HepG2 (cell line): ENCODE measurements around the gene ABCC5. TPM values are rescaled to one million over a fixed set of nuclear protein-coding genes. Genes with fewer than 3 reads are reported as not detected.

Experiments used
- ADNP ChIP-seq: sonication (generic); formaldehyde crosslinking; IDR thresholded peaks from 2 replicates; pipeline ENCODE4 v1.4.0; 2020; ENCODE audit warnings: missing genetic modification reagents
- ATF3 ChIP-seq: sonication (generic); formaldehyde crosslinking; IDR thresholded peaks from 2 replicates; pipeline ENCODE4 v1.4.0; 2020; ENCODE audit warnings: missing genetic modification reagents
- BCL6 ChIP-seq: IDR thresholded peaks from 2 replicates; pipeline ENCODE4 v1.6.1; 2016; ENCODE audit warnings: missing genetic modification reagents, missing compliant biosample characterization
- CEBPG ChIP-seq: IDR thresholded peaks from 2 replicates; pipeline ENCODE4 v1.6.1; 2016
- CREB1 ChIP-seq, 2 experiments: fragments of 450-650 bp in 1 of 2; IDR thresholded peaks; 2 replicates each; pipeline ENCODE4 v1.6.1; 2016 to 2017; ENCODE audit warnings: control low read depth in 1 of 2, mild to moderate bottlenecking in 1 of 2, missing compliant biosample characterization in 1 of 2, missing genetic modification characterization in 1 of 2
- CREB3 ChIP-seq: sonication (generic); formaldehyde crosslinking; IDR thresholded peaks from 2 replicates; pipeline ENCODE4 v1.5.0; 2020; ENCODE audit warnings: missing genetic modification reagents
- GATAD2A ChIP-seq: IDR thresholded peaks from 2 replicates; pipeline ENCODE4 v1.6.1; 2016
- HMGXB4 ChIP-seq, 2 experiments: sonication (generic) in 1 of 2; formaldehyde crosslinking in 1 of 2; IDR thresholded peaks; 2 replicates each; pipeline versions ENCODE4 v1.4.0 to v1.6.1; 2018 to 2020; ENCODE audit warnings: missing genetic modification reagents in 2 of 2, borderline replicate concordance in 1 of 2, low read depth in 1 of 2, mild to moderate bottlenecking in 1 of 2, missing biosample characterization in 1 of 2
- NCOA1 ChIP-seq: sonication (generic); formaldehyde crosslinking; IDR thresholded peaks from 2 replicates; pipeline ENCODE4 v1.9.0; 2021; ENCODE audit warnings: missing genetic modification reagents
- NCOA2 ChIP-seq: sonication (generic); formaldehyde crosslinking; IDR thresholded peaks from 2 replicates; pipeline ENCODE4 v1.8.0; 2022; ENCODE audit warnings: inconsistent platforms
- NR2C2 ChIP-seq: sonication (generic); formaldehyde crosslinking; IDR thresholded peaks from 2 replicates; pipeline ENCODE4 v1.4.0; 2020; ENCODE audit warnings: missing genetic modification reagents, mild to moderate bottlenecking, moderate library complexity, borderline replicate concordance
- NR2F6 ChIP-seq, 2 experiments: IDR thresholded peaks; 2 replicates each; pipeline ENCODE4 v1.6.1; 2016; ENCODE audit warnings: antibody characterized with exemption in 1 of 2, mild to moderate bottlenecking in 1 of 2
- PRMT3 ChIP-seq: sonication (generic); formaldehyde crosslinking; IDR thresholded peaks from 2 replicates; pipeline ENCODE4 v1.8.1; 2022; ENCODE audit warnings: low read depth, mild to moderate bottlenecking, moderate library complexity, missing genetic modification reagents, borderline replicate concordance
- RXRA ChIP-seq: sonication (generic); formaldehyde crosslinking; IDR thresholded peaks from 2 replicates; pipeline ENCODE4 v1.5.1; 2020; ENCODE audit warnings: missing genetic modification reagents
- SOX13 ChIP-seq, 3 experiments: fragments of 450-650 bp in 1 of 3; sonication (generic) in 1 of 3; formaldehyde crosslinking in 1 of 3; IDR thresholded peaks in 2 of 3; conservative IDR thresholded peaks in 1 of 3; 2 replicates each; pipeline versions ENCODE4 v1.5.0 to v1.6.1; 2016 to 2020; ENCODE audit warnings: antibody characterized with exemption in 1 of 3, mild to moderate bottlenecking in 1 of 3, missing compliant biosample characterization in 1 of 3, missing genetic modification reagents in 1 of 3, moderate library complexity in 1 of 3
- SOX5 ChIP-seq: IDR thresholded peaks from 2 replicates; pipeline ENCODE4 v1.6.1; 2016; ENCODE audit warnings: borderline replicate concordance
- SOX6 ChIP-seq, 2 experiments: fragments of 450-650 bp in 1 of 2; sonication (generic) in 1 of 2; formaldehyde crosslinking in 1 of 2; IDR thresholded peaks; 2 replicates each; pipeline versions ENCODE4 v1.4.0 to v1.6.1; 2017 to 2020; ENCODE audit warnings: antibody characterized with exemption in 1 of 2, mild to moderate bottlenecking in 1 of 2, missing genetic modification reagents in 1 of 2
- SP140L ChIP-seq: sonication (generic); formaldehyde crosslinking; IDR thresholded peaks from 2 replicates; pipeline ENCODE4 v1.4.0; 2020; ENCODE audit warnings: missing genetic modification reagents, borderline replicate concordance
- SRY ChIP-seq: sonication (generic); formaldehyde crosslinking; IDR thresholded peaks from 2 replicates; pipeline ENCODE4 v1.8.0; 2022; ENCODE audit warnings: mild to moderate bottlenecking, missing genetic modification reagents
- ZBTB2 ChIP-seq: sonication (generic); formaldehyde crosslinking; IDR thresholded peaks from 2 replicates; pipeline ENCODE4 v1.8.0; 2022; ENCODE audit warnings: low read depth, missing genetic modification reagents
- ZBTB33 ChIP-seq: sonication (generic); formaldehyde crosslinking; IDR thresholded peaks from 2 replicates; pipeline ENCODE4 v1.4.0; 2020; ENCODE audit warnings: missing genetic modification reagents
- ZEB1 ChIP-seq: IDR thresholded peaks from 2 replicates; pipeline ENCODE4 v1.6.1; 2012; ENCODE audit warnings: mild to moderate bottlenecking, low read depth, inconsistent platforms; ENCODE audit not compliant: insufficient replicate concordance
- polyA plus RNA-seq, 8 experiments: library from polyadenylated mRNA; depleted of rRNA in 3 of 8; stranded (reverse) in 7 of 8; unstranded in 1 of 8; fragments of >200 nt; fragmentation: Illumina TruSeq in 4 of 8; extraction: Trizol in 4 of 8; gene quantifications; 2 replicates each; pipeline versions ENCODE4 v1.2.1 to v1.2.3, GENCODE V29; 2011 to 2016; ENCODE audit warnings: low read depth in 4 of 8, missing spikeins in 1 of 8, mixed read lengths in 1 of 8; ENCODE audit not compliant: insufficient read depth in 1 of 8
- total RNA-seq, 5 experiments: library from RNA; depleted of rRNA; stranded (reverse); fragments of >200 nt; fragmentation: Illumina TruSeq; extraction: Trizol; gene quantifications; 2 replicates each; pipeline ENCODE4 v1.2.3, GENCODE V29; 2016; ENCODE audit warnings: low read depth in 1 of 5

Gene ABCC5
- total and polyA plus RNA-seq, 2 of the 13 experiments (the other 11 are each of a cell fraction or from before 2014, with no cell fraction given): 12.5 to 12.7 TPM

DNA sequence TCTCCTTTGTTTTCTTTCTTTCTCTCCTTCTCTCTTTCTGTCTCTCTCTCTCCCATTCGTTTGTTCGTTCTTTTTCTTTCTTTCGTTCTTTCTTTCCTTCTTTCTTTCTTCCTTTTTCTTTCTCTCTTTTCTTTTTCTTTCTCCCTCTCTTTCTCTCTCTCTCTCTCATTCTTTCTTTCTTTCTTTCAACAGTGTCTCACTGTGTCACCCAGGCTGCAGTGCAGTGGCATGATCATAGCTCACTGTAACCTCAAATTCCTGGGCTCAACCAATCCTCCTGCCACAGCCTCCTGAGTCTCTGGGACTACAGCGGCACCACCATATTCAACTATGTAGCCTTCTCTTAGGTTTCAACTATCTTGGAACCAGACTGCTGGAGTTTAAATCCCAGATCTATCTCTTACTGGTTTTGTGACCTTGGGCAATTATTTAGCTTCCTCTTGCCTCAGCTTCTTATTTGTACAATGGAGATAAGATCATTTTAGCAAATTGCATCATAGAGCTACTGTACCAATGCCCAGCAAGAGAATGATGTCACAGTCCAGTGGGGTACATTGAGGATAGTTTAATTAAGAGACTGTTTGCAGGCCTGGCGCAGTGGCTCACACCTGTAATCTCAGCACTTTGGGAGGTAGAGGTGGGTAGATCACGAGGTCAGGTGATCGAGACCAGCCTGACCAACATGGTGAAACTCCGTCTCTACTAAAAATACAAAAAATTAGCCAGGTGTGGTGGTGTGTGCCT is 105.7 kb downstream of the ABCC5 start (continued):
- peak; percentile 31; the same call in 1 of the 2 replicates for TF ChIP-seq SOX13 (IDR thresholded peaks at IDR 0.05)
- TF ChIP-seq SOX13 (CRISPR knock-in tag; conservative IDR thresholded peaks at IDR 0.05 in 1 of 2, IDR thresholded peaks at IDR 0.05 in 1 of 2): peak in 1 of 2 experiments; percentile 79; a peak in 2 of 4 replicates
- TF ChIP-seq ATF3 (CRISPR knock-in tag): peak; percentile 93
- TF ChIP-seq SOX5: peak; percentile 47; the same call in 1 of the 2 replicates
- TF ChIP-seq CREB1 (IDR thresholded peaks at IDR 0.05): peak; percentile 60; the same call in 1 of the 2 replicates
- TF ChIP-seq CREB1 (CRISPR knock-in tag; IDR thresholded peaks at IDR 0.05): peak; percentile 85
- peak; percentile 68 for TF ChIP-seq NR2C2
- peak; percentile 88 for TF ChIP-seq NCOA2 (CRISPR knock-in tag)
- TF ChIP-seq NCOA1 (CRISPR knock-in tag): 0 out of 2 replicates have a peak, but pooled peaks have one; percentile 44
- peak; percentile 95 for TF ChIP-seq GATAD2A (CRISPR knock-in tag)
- no peak for TF ChIP-seq ZEB1
- no peak for TF ChIP-seq SRY (CRISPR knock-in tag)
- 0 out of 2 replicates have a peak, but pooled peaks have one; percentile 23 for TF ChIP-seq ZBTB2 (CRISPR knock-in tag)
- no peak for TF ChIP-seq RXRA
- peak; percentile 35; the same call in 1 of the 2 replicates for TF ChIP-seq ADNP (CRISPR knock-in tag)
- TF ChIP-seq PRMT3 (CRISPR knock-in tag): no peak
- TF ChIP-seq SP140L (CRISPR knock-in tag): no peak
- TF ChIP-seq NR2F6 (IDR thresholded peaks at IDR 0.05): peak; percentile 31; the same call in 1 of the 2 replicates
- TF ChIP-seq NR2F6 (CRISPR knock-in tag; IDR thresholded peaks at IDR 0.05): no peak
- peak; percentile 96 for TF ChIP-seq CEBPG
- no peak for TF ChIP-seq SOX6 (IDR thresholded peaks at IDR 0.05)
- peak; percentile 84 for TF ChIP-seq SOX6 (CRISPR knock-in tag; IDR thresholded peaks at IDR 0.05)
- 0 out of 2 replicates have a peak, but pooled peaks have one; percentile 41 for TF ChIP-seq ZBTB33
- peak; percentile 55; the same call in 1 of the 2 replicates for TF ChIP-seq BCL6 (CRISPR knock-in tag)
- TF ChIP-seq CREB3 (CRISPR knock-in tag): no peak
- TF ChIP-seq HMGXB4 (CRISPR knock-in tag; IDR thresholded peaks at IDR 0.05; ENCODE audit: borderline replicate concordance in 1 of 2, low read depth in 1 of 2): no peak
